IMR-90 (cell line): ENCODE measurements around the gene SELENOM. TPM values are rescaled to one million over a fixed set of nuclear protein-coding genes. Genes with fewer than 3 reads are reported as not detected.
A peak's percentile ranks its signal among the peaks of the same experiment; 100 is the strongest.

ENCODE experiments used
- ATAC-seq: fragments of 200-7000 bp; cut with Tn5 transposase; 2 replicates; pipeline ENCODE4 v1.9.1; 2020; ENCODE audit warnings: low read depth, mild to moderate bottlenecking, moderate library complexity
- BruUV-seq: library from RNA; stranded (reverse); fragments of 400-500 nt; replicated peaks from 2 replicates; lab custom pipeline; 2021; lab: Mats Ljungman, UMichigan
- CTCF ChIA-PET: fragments of 300-600 bp; formaldehyde crosslinking; extraction: SDS; loops from one replicate; lab custom pipeline; 2021; ENCODE audit warnings: antibody characterized with exemption; lab: Yijun Ruan, JAX
- POLR2A ChIA-PET: fragments of 300-600 bp; sonication (Branson Sonifier 250); formaldehyde crosslinking; loops from one replicate; lab custom pipeline; 2022; ENCODE audit warnings: antibody characterized with exemption; ENCODE audit not compliant: unreplicated experiment; lab: Charles Lee
- DNase-seq: peaks from one replicate; pipeline ENCODE4 v3.0.0; 2013
- H2AFZ ChIP-seq: replicated peaks from 2 replicates; pipeline ENCODE3; 2013; ENCODE audit warnings: low read length, mild to moderate bottlenecking; ENCODE audit not compliant: poor library complexity
- H2AK5ac ChIP-seq: 2 replicates; pipeline ENCODE4 v1.6.1; 2013; ENCODE audit warnings: low read depth, low read length, inconsistent platforms
- H2AK9ac ChIP-seq: replicated peaks from 2 replicates; pipeline ENCODE3; 2013; ENCODE audit warnings: mild to moderate bottlenecking, low read depth, low read length, moderate library complexity; ENCODE audit not compliant: poor library complexity
- H2BK120ac ChIP-seq: 2 replicates; pipeline ENCODE4 v1.6.1; 2013; ENCODE audit warnings: low read depth, low read length, inconsistent platforms
- H2BK15ac ChIP-seq: 3 replicates; pipeline ENCODE4 v1.6.1; 2013; ENCODE audit warnings: low read depth, low read length, inconsistent platforms
- H2BK20ac ChIP-seq: 2 replicates; pipeline ENCODE4 v1.6.1; 2013; ENCODE audit warnings: low read depth, mild to moderate bottlenecking, inconsistent platforms, low read length, moderate library complexity
- H2BK5ac ChIP-seq: 2 replicates; pipeline ENCODE4 v1.6.1; 2013; ENCODE audit warnings: mild to moderate bottlenecking, low read depth, low read length, inconsistent platforms; ENCODE audit not compliant: poor library complexity, severe bottlenecking
- H3K14ac ChIP-seq: replicated peaks from 2 replicates; pipeline ENCODE4 v1.6.1; 2013; ENCODE audit warnings: low read depth, low read length, inconsistent platforms
- H3K18ac ChIP-seq: 2 replicates; pipeline ENCODE4 v1.6.1; 2013; ENCODE audit warnings: low read depth, low read length, control low read depth
- H3K23ac ChIP-seq: 2 replicates; pipeline ENCODE4 v1.6.1; 2013; ENCODE audit warnings: low read depth, low read length, inconsistent platforms
- H3K27ac ChIP-seq: 2 replicates; pipeline ENCODE4 v1.5.1; 2013; ENCODE audit warnings: mild to moderate bottlenecking, control low read depth, low read length; ENCODE audit not compliant: insufficient read depth
- H3K27me3 ChIP-seq: 2 replicates; pipeline ENCODE4 v1.6.1; 2013; ENCODE audit warnings: low read length; ENCODE audit not compliant: control insufficient read depth, insufficient read depth
- H3K36me3 ChIP-seq: 2 replicates; pipeline ENCODE4 v1.6.1; 2013; ENCODE audit warnings: low read length, mixed read lengths; ENCODE audit not compliant: control insufficient read depth, insufficient read depth
- H3K4ac ChIP-seq: 2 replicates; pipeline ENCODE4 v1.6.1; 2013; ENCODE audit warnings: low read depth, low read length, inconsistent platforms
- H3K4me1 ChIP-seq: 2 replicates; pipeline ENCODE4 v1.6.1; 2013; ENCODE audit warnings: low read length, mixed read lengths; ENCODE audit not compliant: control insufficient read depth, insufficient read depth
- H3K4me2 ChIP-seq: 2 replicates; pipeline ENCODE4 v1.6.1; 2013; ENCODE audit warnings: low read depth, mild to moderate bottlenecking, control low read depth, low read length, moderate library complexity
- H3K4me3 ChIP-seq: 2 replicates; pipeline ENCODE4 v1.5.1; 2013; ENCODE audit warnings: low read depth, mild to moderate bottlenecking, control low read depth, low read length, moderate library complexity; ENCODE audit not compliant: insufficient read depth
- H3K56ac ChIP-seq: 2 replicates; pipeline ENCODE4 v1.6.1; 2013; ENCODE audit warnings: low read length, inconsistent platforms; ENCODE audit not compliant: insufficient read depth; ENCODE audit errors: extremely low read depth
- H3K79me1 ChIP-seq, 2 experiments: 2 replicates each; pipeline ENCODE4 v1.6.1; 2013; ENCODE audit warnings: low read length in 2 of 2, inconsistent platforms in 1 of 2, low read depth in 1 of 2
- H3K9ac ChIP-seq: 2 replicates; pipeline ENCODE4 v1.6.1; 2013; ENCODE audit warnings: low read depth, low read length, control low read depth
- H3K9me1 ChIP-seq: 2 replicates; pipeline ENCODE4 v1.6.1; 2013; ENCODE audit warnings: low read length, inconsistent platforms; ENCODE audit not compliant: insufficient read depth
- H3K9me3 ChIP-seq: 2 replicates; pipeline ENCODE4 v1.6.1; 2013; ENCODE audit warnings: low read length; ENCODE audit not compliant: control insufficient read depth, insufficient read depth
- H4K20me1 ChIP-seq: 2 replicates; pipeline ENCODE4 v1.6.1; 2013; ENCODE audit warnings: low read length, inconsistent platforms; ENCODE audit not compliant: insufficient read depth
- H4K5ac ChIP-seq: 2 replicates; pipeline ENCODE4 v1.6.1; 2013; ENCODE audit warnings: mild to moderate bottlenecking, low read depth, low read length, control low read depth
- H4K8ac ChIP-seq, 2 experiments: 2 replicates each; pipeline ENCODE4 v1.6.1; 2013; ENCODE audit warnings: low read depth in 2 of 2, low read length in 2 of 2, control low read depth in 1 of 2, inconsistent platforms in 1 of 2
- H4K91ac ChIP-seq: 2 replicates; pipeline ENCODE4 v1.6.1; 2013; ENCODE audit warnings: low read depth, low read length, inconsistent platforms; ENCODE audit not compliant: insufficient read depth
- BHLHE40 ChIP-seq: fragments of 150-350 bp; IDR thresholded peaks from 2 replicates; pipeline ENCODE4 v1.6.1; 2016; ENCODE audit warnings: mild to moderate bottlenecking, low read depth, low read length
- CHD1 ChIP-seq: IDR thresholded peaks from 2 replicates; pipeline ENCODE4 v1.6.1; 2012; ENCODE audit warnings: low read depth, low read length, improper control_type of control experiment
- MAFK ChIP-seq: IDR thresholded peaks from 2 replicates; pipeline ENCODE4 v1.6.1; 2012; ENCODE audit warnings: low read depth, low read length, improper control_type of control experiment
- MAZ ChIP-seq: IDR thresholded peaks from 2 replicates; pipeline ENCODE4 v1.6.1; 2012; ENCODE audit warnings: low read depth, mild to moderate bottlenecking, low read length, improper control_type of control experiment, moderate library complexity, borderline replicate concordance
- MXI1 ChIP-seq: IDR thresholded peaks from 2 replicates; pipeline ENCODE4 v1.6.1; 2012; ENCODE audit warnings: low read depth, mild to moderate bottlenecking, low read length, moderate library complexity, borderline replicate concordance
- POLR2A ChIP-seq: IDR thresholded peaks from 2 replicates; pipeline ENCODE4 v1.6.1; 2012; ENCODE audit warnings: mild to moderate bottlenecking, low read depth, low read length
- RAD21 ChIP-seq: IDR thresholded peaks from 2 replicates; pipeline ENCODE4 v1.6.1; 2012; ENCODE audit warnings: low read length, improper control_type of control experiment
- RFX5 ChIP-seq: IDR thresholded peaks from 2 replicates; pipeline ENCODE4 v1.8.0; 2012; ENCODE audit warnings: low read depth, mild to moderate bottlenecking, low read length, moderate library complexity
- WGBS, 2 experiments: methylation state at CpG; one replicate each; pipeline versions ENCODE4 v1.1.5 to v1.1.7; 2013; ENCODE audit warnings: missing lambda C conversion rate in 2 of 2; ENCODE audit not compliant: insufficient read length in 1 of 2; ENCODE audit errors: extremely low coverage in 2 of 2; 5-methylcytosine and 5-hydroxymethylcytosine counted together
- dilution Hi-C: fragments of 300-500 bp; cut with HindIII; formaldehyde crosslinking; loops from one replicate; pipeline ENCODE4 v1.14.3; 2018; ENCODE audit warnings: low sequenced_read_pairs; ENCODE audit not compliant: unreplicated experiment
- in situ Hi-C: fragments of 300-500 bp; cut with MboI; formaldehyde crosslinking; loops from 3 replicates; pipeline ENCODE4 v1.14.3; 2019; ENCODE audit warnings: low sequenced_read_pairs, inconsistent platforms, mixed read lengths
- intact Hi-C: fragments of 100-400 bp; cut with micrococcal nuclease; formaldehyde crosslinking; loops from 2 replicates; pipeline ENCODE4 v1.10.0; 2022
- polyA plus RNA-seq, 3 experiments: library from polyadenylated mRNA; depleted of rRNA; stranded (reverse); fragments of >200 nt; gene quantifications; 2 replicates each; pipeline ENCODE4 v1.2.3, GENCODE V29; 2012; ENCODE audit warnings: low replicate concordance in 1 of 3
- total RNA-seq: library from RNA; depleted of rRNA; stranded (reverse); fragments of >200 nt; gene quantifications from 2 replicates; pipeline ENCODE4 v1.2.3, GENCODE V29; 2012
- TF ChIP-seq, protein P1 (sequence below): fragments of 150-350 bp; IDR thresholded peaks from 2 replicates; pipeline ENCODE4 v1.6.1; 2017; ENCODE audit warnings: mild to moderate bottlenecking, antibody characterized with exemption, low read length, low read depth
- TF ChIP-seq, protein P2 (sequence below): fragments of 150-350 bp; IDR thresholded peaks from 2 replicates; pipeline ENCODE4 v1.6.1; 2016; ENCODE audit warnings: low read depth, mild to moderate bottlenecking, low read length, moderate library complexity, borderline replicate concordance

Gene SELENOM
- total and polyA plus RNA-seq, 2 of the 4 experiments (the other 2 are of a cell fraction) = 46.2 to 270 TPM

- intact Hi-C loops = loop anchor here (1.0 to 2.0 kb wide), 2 partner anchors 18 to 42 kb away; no protein-coding TSS in a partner anchor
- in situ Hi-C loops = no loop called here
- dilution Hi-C loops = no loop called here
These were observed 26.3 kb downstream of the SELENOM start, which contains the start of gene SMTN for GRCh38 chr22:31080848-31081649. Gene SMTN, plus strand, starts transcription at chr22:31081318. Its CDS starts 1,941 bp downstream, at chr22:31083259.

More at GRCh38 chr22:31080848-31081649, 26.3 kb downstream of the SELENOM start, which contains the start of gene SMTN:
- Histone ChIP-seq H3K4ac (peak within 1 kb of the TSS; percentile 94), H3K4me1 (peaks cover 26% of the 10 kb centered on the region), H2BK5ac (peak within 1 kb of the TSS; percentile 89), H3K36me3 (peaks cover 7% of the 10 kb centered on the region; the same call in 1 of the 2 replicates), H3K79me1 (peaks cover 25 to 55% of the 10 kb centered on the region in 2 experiments), H3K9ac (peak within 1 kb of the TSS; percentile 95), H3K23ac (peak within 1 kb of the TSS; percentile 96), H3K4me2 (peak within 1 kb of the TSS; percentile 85), H2AFZ (peak within 1 kb of the TSS; percentile 91), H3K9me3 (no peaks in the 10 kb centered on the region), H3K27ac (peak within 1 kb of the TSS; percentile 83), H3K9me1 (peaks cover 18% of the 10 kb centered on the region), H3K56ac (peak within 1 kb of the TSS; percentile 89), H2AK5ac (peak within 1 kb of the TSS; percentile 97), H4K5ac (peak within 1 kb of the TSS; percentile 43), H4K8ac (peak within 1 kb of the TSS; percentile 33 to 79), H2BK120ac (peak within 1 kb of the TSS; percentile 94), H2AK9ac (peak within 1 kb of the TSS; percentile 99), H2BK15ac (peak within 1 kb of the TSS; percentile 64; the same call in 2 of the 3 replicates), H4K91ac (peak within 1 kb of the TSS; percentile 77), H4K20me1 (no peaks in the 10 kb centered on the region; the same call in 1 of the 2 replicates), H3K4me3 (peak within 1 kb of the TSS; percentile 71), H3K27me3 (no peaks in the 10 kb centered on the region), H2BK20ac (peak within 1 kb of the TSS; percentile 57; the same call in 1 of the 2 replicates), H3K14ac (peak within 1 kb of the TSS; percentile 93), H3K18ac (peak within 1 kb of the TSS; percentile 44)
- TF ChIP-seq BHLHE40 (peak; percentile 95), CHD1 (0 out of 2 replicates have a peak, but pooled peaks have one; percentile 0), RAD21 (no peak), MAFK (no peak), POLR2A (peak; percentile 97), RFX5 (no peak), MAZ (peak; percentile 68; the same call in 1 of the 2 replicates), MXI1 (peak; percentile 79)
- TF ChIP-seq, protein P1, sequence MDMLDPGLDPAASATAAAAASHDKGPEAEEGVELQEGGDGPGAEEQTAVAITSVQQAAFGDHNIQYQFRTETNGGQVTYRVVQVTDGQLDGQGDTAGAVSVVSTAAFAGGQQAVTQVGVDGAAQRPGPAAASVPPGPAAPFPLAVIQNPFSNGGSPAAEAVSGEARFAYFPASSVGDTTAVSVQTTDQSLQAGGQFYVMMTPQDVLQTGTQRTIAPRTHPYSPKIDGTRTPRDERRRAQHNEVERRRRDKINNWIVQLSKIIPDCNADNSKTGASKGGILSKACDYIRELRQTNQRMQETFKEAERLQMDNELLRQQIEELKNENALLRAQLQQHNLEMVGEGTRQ = 0 out of 2 replicates have a peak, but pooled peaks have one; percentile 14
- TF ChIP-seq, protein P2, sequence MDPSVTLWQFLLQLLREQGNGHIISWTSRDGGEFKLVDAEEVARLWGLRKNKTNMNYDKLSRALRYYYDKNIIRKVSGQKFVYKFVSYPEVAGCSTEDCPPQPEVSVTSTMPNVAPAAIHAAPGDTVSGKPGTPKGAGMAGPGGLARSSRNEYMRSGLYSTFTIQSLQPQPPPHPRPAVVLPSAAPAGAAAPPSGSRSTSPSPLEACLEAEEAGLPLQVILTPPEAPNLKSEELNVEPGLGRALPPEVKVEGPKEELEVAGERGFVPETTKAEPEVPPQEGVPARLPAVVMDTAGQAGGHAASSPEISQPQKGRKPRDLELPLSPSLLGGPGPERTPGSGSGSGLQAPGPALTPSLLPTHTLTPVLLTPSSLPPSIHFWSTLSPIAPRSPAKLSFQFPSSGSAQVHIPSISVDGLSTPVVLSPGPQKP = no peak
- TSS peak; percentile 71 for BruUV-seq
- ATAC-seq (peak; percentile 76), DNase-seq (peak; percentile 85)
- ChIA-PET CTCF (no interaction called here), POLR2A (interaction anchor here (0.6 to 1.0 kb wide), 3 partner anchors 42 to 116 kb away, joined by 3 to 4 read pairs (median 3); partner anchors contain the start of gene TUG1)
- 0% methylated on average over 15 of the region's 63 CpGs; no CpG with 5 or more reads in 1 of the 2 experiments for WGBS, 2 experiments
